Endothelial cell of umbilical vein (primary cell): ENCODE results near the gene WDR90.

ENCODE experiments used
- CTCF ChIP-seq, 2 donors: IDR thresholded peaks; 1 replicate in 1 of 2; 2 replicates in 1 of 2; pipeline ENCODE4 v1.5.1; 2011; ENCODE audit warnings: low read length in 2 of 2, mild to moderate bottlenecking in 2 of 2, moderate library complexity in 2 of 2, control low read depth in 1 of 2, inconsistent platforms in 1 of 2, low read depth in 1 of 2; ENCODE audit not compliant: insufficient read depth in 1 of 2; ENCODE audit errors: extremely low read depth in 1 of 2
- FOS ChIP-seq: IDR thresholded peaks from 2 replicates; pipeline ENCODE4 v1.6.1; 2011; ENCODE audit warnings: mild to moderate bottlenecking, low read length, moderate library complexity, borderline replicate concordance; ENCODE audit not compliant: insufficient read depth

DNA sequence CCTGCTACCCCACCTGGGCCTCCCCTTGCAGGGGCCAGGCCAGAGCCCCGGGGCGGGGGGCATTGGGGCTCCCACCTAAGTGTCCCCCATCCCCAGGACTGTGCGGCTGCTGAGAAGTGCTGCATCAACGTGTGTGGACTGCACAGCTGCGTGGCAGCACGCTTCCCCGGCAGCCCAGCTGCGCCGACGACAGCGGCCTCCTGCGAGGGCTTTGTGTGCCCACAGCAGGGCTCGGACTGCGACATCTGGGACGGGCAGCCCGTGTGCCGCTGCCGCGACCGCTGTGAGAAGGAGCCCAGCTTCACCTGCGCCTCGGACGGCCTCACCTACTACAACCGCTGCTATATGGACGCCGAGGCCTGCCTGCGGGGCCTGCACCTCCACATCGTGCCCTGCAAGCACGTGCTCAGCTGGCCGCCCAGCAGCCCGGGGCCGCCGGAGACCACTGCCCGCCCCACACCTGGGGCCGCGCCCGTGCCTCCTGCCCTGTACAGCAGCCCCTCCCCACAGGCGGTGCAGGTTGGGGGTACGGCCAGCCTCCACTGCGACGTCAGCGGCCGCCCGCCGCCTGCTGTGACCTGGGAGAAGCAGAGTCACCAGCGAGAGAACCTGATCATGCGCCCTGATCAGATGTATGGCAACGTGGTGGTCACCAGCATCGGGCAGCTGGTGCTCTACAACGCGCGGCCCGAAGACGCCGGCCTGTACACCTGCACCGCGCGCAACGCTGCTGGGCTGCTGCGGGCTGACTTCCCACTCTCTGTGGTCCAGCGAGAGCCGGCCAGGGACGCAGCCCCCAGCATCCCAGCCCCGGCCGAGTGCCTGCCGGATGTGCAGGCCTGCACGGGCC lies 16.5 kb upstream of the WDR90 start:
- TF ChIP-seq FOS (no peak), CTCF (IDR thresholded peaks at IDR 0.05; ENCODE audit: extremely low read depth in 1 of 2, insufficient read depth in 1 of 2, low read depth in 1 of 2, low read length in 2 of 2) (no peak)
